PFSK-1 (cell line): ENCODE data around the gene ACAA1.

Experiments used
- FOXP2 ChIP-seq: optimal IDR thresholded peaks from 2 replicates; pipeline ENCODE3; 2011; ENCODE audit warnings: borderline replicate concordance, control low read depth, inconsistent platforms; ENCODE audit not compliant: insufficient read depth; ENCODE audit errors: extremely low read length, extremely low read depth
- POLR2AphosphoS5 ChIP-seq: IDR thresholded peaks from 2 replicates; pipeline ENCODE4 v1.6.1; 2012; ENCODE audit warnings: low read depth, mild to moderate bottlenecking, control low read depth, low read length, moderate library complexity
- REST ChIP-seq, 2 experiments: IDR thresholded peaks; 2 replicates each; pipeline versions ENCODE4 v1.6.1 to v1.8.0; 2011 to 2012; ENCODE audit warnings: low read depth in 2 of 2, low read length in 2 of 2, control low read depth in 1 of 2, inconsistent platforms in 1 of 2, mild to moderate bottlenecking in 1 of 2, moderate library complexity in 1 of 2; ENCODE audit not compliant: insufficient read depth in 1 of 2
- SIN3A ChIP-seq: IDR thresholded peaks from 2 replicates; pipeline ENCODE4 v1.6.1; 2012; ENCODE audit warnings: mild to moderate bottlenecking, low read length, moderate library complexity, borderline replicate concordance; ENCODE audit not compliant: insufficient read depth
- TAF1 ChIP-seq: IDR thresholded peaks from 2 replicates; pipeline ENCODE4 v1.6.1; 2012; ENCODE audit warnings: low read length, control low read depth, borderline replicate concordance; ENCODE audit not compliant: insufficient read depth

The ACAA1 gene

GRCh38 chr3:38099518-38099917 lies 37.4 kb downstream of the ACAA1 start:
- TF ChIP-seq POLR2AphosphoS5 (no peak), FOXP2 (no peak), SIN3A (no peak), REST (IDR thresholded peaks at IDR 0.05; ENCODE audit: insufficient read depth in 1 of 2, low read depth in 2 of 2, low read length in 2 of 2) (no peak), TAF1 (no peak)

GRCh38 chr3:38098376-38098723 lies 38.6 kb downstream of the ACAA1 start:
- TF ChIP-seq REST (IDR thresholded peaks at IDR 0.05; ENCODE audit: insufficient read depth in 1 of 2, low read depth in 2 of 2, low read length in 2 of 2) = no peak
- no peak for TF ChIP-seq SIN3A
- no peak for TF ChIP-seq TAF1
- no peak for TF ChIP-seq FOXP2
- TF ChIP-seq POLR2AphosphoS5 = no peak

DNA sequence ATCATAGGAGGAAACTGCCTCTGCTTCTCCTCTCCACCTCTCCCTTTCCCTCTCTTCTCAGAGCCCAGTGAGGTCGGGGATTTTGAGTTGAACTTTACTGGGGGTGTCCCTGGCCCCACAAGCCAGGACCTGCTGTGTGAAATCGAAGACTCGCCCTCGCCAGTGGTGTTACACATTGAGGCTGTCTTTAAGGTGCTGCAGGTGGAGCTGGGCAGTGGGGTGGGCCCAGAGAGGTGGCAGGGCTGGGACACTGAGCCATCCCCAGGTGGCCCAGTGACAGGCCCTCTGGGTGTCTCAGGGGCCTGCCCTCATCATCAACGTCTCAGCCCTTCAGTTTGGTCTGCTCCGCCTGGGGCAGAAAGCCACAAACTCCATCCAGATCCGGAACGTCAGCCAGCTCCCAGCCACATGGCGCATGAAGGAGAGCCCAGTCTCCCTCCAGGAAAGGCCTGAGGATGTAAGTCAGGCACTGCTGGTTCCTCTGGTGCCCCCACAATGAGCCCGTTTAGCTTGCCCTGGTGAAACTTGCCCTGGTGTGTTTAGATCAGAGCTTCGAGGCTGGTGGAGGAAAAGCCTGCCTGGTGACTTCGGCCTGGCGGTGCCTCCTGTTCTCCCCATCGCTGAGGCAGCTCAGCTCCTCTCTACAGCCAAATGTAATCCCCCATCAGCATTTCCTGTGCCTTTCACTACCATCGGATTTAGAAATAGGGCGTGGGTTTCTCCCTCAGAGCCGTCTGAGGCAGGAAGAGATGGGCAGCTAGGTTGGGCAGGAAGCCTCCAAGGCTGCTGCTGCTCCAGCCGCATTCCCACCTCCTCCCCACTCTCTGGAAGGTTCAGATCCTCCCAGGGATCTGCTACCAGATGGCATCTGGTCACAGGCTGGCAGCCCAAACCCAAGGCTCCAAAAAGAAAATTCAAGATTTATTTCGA lies 39.2 kb downstream of the ACAA1 start:
- no peak for TF ChIP-seq TAF1
- TF ChIP-seq REST (IDR thresholded peaks at IDR 0.05; ENCODE audit: insufficient read depth in 1 of 2, low read depth in 2 of 2, low read length in 2 of 2) = no peak
- no peak for TF ChIP-seq POLR2AphosphoS5
- no peak for TF ChIP-seq FOXP2
- TF ChIP-seq SIN3A = no peak

DNA sequence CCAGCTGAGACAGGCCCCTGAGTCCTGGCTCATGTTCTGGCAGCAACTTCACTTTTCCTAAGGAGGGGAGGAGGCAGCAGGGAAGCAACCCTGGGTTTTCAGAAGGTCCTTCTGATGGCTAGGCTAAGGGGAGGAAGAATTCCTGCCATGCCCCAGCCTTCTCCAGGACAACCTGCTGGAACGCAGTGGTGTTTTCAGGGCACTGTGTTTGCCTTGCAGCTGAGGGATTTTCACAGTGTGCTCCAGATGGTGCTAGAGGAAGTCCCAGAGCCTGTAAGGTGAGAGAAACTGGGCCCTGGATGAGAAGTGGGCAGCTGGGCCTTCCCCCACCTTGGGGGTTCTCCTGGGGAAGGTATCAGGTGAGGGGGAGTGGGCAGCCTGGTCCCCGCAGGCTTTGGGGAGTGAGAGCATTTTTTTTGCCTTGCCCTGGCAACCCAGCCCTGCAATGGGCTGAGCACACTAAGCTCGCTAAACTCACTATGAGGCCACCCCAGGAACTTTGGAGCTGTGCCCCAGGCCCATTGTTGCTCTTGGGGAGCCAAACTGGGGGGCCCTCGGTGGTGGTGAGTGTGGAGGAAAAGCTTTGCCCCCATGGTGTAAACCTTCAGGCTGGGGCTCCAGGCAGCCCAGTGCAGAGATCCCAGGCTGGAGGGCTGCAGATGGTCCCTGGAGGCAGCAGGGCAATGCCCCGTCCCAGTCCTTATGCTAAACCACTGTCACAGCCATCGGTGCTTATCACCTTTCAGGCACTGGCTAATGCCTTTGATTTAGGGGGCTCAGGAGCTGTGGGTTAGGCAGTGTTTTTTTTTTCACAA lies 41.1 kb downstream of the ACAA1 start:
- TF ChIP-seq REST (IDR thresholded peaks at IDR 0.05; ENCODE audit: insufficient read depth in 1 of 2, low read depth in 2 of 2, low read length in 2 of 2) (no peak), TAF1 (no peak), POLR2AphosphoS5 (no peak), SIN3A (no peak), FOXP2 (no peak)
